ENCODE measurements around the gene LRRN2.
"Not testable (repeated sequence)": the region's sequence is repeated elsewhere in the genome, so short reads cannot be mapped to it uniquely, and the experiment has no call there.

Gene LRRN2

DNA sequence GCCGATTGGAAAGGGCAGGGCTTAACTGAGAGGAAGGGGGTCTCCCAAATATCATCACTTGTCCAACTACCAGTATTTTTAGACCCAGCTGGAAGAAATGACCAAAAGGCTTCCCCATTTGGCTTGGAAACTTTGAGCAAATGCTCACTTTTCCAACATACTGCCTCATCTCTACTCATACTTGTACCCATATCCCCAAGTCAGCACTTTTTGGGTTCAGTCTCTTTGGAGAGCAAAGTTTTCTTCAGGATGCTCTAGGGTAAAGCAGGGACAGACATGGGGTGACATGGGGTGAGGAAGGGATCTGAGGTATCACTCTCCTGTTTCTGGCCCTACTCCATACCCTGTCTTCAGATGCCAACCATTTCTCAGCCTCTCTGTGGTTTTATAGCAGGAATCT lies 27.2 kb downstream of the LRRN2 start:
- no peak for DNase-seq

DNA sequence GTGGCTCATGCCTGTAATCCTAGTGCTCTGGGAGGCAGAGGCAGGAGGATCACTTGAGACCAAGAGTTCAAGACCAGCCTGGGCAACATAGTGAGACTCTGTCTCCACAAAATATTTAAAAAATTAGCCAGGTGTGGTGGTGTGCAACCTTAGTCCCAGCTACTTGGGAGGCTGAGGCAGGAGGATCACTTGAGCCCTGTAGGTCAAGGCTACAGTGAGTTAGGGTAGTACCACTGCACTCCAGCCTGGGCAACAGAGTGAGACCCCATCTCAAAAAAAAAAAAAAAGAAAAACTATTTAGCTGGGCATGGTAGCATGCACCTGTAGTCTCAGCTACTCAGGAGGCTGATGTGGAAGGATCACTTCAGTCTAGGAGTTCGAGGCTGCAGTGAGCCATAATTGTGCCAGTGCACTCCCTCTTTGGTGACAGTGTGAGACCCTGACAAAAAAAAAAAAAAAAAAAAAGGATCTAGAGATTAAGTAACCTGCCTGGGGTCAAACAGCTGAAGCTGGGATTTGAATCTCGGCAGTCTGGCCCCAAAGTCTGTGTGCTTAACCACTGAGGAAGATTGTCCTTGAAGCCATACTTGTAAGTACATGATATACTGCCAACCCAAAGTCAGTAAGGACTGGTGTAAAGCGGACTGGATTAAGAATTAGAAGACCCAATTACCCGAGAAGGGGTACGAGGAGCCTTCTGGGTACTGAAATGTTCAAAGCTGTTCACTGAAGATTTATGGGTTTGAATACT lies 31.8 kb downstream of the LRRN2 start:
- no peak for DNase-seq

- no peak for DNase-seq
Observed at GRCh38 chr1:204652497-204652896, 33.0 kb downstream of the LRRN2 start.

DNA sequence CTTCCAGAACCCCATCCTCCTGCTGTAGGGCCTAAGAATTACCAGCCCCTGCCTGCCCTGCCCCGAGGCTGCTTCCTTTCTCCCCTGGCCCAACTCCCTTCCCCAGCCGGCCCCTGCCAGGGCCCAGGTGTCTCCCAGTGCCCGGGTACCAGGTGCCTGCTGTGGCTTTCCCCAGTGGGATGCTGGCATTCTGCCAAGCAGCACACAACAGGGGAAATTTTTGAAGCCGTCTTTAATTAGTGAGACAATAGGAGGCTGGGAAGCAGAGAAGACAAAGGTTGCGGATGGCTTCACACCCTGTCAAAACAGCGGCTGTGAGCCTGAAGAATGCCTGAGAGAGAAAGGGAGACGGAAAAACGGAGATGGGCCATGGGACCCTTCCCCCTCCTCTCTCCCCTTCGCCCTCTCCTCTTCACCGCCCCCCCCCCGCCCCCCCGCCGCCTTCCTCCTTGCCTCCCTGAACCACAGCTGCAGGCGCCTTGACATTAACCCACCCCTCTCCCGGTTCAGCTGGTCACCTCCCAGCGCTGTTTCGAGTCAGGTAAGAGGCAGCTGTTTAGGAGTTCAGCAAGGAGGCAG lies 33.6 kb downstream of the LRRN2 start:
- DNase-seq, result no peak

- DNase-seq, result no peak
Observed at GRCh38 chr1:204650911-204651570, 34.5 kb downstream of the LRRN2 start.

DNA sequence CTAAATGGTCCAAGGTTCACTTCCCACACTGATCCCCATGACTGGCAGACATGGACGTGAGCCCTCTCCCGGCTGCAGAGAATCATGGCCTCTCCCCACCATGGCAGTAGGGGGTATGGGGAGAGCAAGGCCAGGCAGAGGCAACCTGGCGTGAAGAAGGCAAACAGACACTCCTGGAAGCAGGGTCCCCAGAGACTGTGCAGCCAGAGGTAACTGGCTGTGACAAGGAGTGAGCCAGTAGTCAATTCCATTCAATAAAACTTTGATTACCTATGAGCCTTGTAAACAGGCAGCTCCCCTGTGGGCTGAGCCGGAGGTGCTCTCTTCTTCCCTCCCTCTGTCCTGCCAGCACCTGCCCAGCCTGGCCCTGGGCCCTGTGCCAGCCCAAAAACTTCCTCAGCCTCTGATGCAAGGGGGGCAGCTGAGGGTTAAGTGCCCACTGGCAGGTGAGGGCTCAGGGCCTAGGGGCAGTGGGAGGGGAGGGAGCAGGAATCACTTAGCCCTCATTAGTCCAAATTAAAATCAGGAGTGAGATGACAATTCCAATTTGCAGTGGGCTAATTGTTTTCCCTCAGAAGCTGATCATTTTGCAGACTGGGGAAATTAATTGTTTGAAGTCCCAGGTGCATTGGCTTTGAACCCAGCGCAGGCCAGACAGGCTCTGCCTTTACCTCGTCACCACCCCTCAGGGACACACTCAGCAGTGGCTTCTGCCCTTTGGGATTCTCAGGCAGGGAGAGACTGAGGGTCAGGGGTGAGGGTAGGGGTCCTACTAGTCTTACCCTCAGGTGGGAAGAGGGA lies 35.6 kb downstream of the LRRN2 start:
- DNase-seq, result no peak

- DNase-seq, result no peak
Observed at GRCh38 chr1:204648576-204648975, 37.0 kb downstream of the LRRN2 start.

DNA sequence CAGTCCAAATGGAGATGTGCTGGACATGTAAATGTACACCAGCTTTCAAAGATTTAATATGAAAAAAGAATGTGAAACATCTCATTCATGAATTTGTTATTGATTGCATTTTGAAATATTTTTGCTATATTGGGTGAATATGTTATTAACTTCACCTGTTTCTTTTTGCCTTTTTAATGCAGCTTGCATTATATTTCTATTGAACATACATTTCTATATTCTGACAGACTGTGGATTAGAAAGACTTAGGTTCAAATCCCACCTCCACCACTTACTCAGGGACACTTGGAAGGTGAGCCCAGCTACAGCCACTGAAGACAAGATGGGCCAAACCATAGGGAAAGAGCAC lies 37.8 kb downstream of the LRRN2 start:
- DNase-seq, result no peak

DNA sequence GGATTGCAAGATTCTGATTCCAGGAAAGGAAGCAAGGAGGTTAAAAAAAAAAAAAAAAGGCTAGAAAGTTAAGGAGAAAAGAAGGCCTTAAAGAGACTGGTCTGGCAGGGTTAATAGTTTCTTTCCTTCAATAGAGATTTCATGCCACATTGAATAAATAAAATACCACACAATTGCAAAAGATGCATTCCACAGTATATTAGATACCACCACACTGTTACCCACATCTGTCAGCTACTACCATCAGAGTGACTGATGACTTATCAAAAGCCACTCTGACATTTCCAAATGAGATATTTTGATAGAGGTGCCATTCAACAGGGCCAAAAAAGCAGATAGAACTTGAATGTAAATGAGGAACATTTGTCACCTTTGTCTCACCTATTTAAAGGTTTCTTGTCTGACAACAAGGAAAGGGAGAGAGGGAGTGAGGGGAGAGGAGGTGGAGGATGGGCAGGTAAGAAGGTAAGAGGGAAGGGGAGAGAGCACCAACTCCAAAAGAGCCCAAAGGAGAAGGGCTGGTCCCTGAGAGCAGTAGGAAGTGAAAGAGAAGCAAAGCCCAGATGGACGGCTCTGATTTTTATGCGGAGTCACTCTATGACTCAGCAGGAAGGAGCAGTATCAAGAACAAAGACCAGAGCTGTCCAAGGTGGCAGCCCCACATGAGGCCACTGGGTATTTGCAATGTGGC lies 38.3 kb downstream of the LRRN2 start:
- no peak for DNase-seq

DNA sequence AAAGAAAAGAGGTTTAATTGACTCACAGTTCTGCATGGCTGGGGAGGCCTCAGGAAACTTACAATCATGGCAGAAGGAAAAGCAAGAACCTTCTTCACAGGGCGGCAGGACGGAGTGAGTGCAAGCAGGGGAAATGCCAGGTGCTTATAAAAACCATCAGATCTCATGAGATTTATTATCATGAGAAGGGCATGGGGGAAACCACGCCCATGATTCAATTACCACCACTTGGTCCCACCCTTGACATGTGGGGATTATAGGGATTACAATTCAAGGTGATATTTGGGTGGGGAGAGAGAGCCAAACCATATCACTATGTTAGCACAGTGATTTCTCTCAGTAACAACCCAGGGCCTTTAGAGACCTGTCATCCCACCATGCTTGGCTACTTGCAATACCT lies 39.9 kb downstream of the LRRN2 start:
- no peak for DNase-seq

DNA sequence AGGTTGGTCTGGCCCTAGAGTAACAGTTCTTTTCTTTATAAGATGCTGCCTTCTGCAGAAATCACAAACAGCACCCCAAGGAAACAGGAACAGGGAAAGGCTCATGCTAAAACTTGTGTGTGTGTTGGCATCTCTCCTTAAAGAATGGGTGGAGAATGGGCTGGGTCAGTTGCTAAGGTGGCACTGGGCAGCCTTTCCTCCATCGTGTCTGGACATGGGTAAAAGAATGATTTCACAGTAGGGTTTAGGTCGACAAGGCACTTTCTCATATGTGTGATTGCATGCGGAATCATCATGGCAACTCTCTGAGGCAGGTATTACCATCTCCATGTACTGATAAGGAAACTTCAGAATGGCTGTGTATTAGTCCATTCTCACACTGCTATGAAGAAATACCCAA lies 40.3 kb downstream of the LRRN2 start:
- DNase-seq, result no peak

DNA sequence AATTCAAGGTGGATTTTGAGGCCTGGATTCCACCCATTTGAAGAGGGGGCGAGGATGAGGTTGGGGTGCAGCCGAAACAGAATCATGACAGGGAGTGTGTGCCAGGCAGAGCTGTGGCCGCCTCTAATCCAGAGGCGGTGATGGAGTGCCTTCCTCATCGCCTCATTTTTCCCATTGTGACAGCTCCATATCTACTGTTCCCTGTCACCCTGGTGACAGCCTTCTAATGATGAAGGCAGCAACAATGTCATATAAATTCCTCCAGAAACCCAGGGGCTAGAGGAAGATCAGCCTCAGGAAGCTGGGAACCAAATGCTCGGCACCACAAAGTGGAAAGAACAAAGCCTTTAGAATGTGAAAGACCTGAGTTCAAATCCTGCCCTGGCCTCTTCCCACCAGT lies 42.0 kb downstream of the LRRN2 start:
- no peak for DNase-seq

- no peak for DNase-seq
Observed at GRCh38 chr1:204641936-204642335, 43.6 kb downstream of the LRRN2 start.

DNA sequence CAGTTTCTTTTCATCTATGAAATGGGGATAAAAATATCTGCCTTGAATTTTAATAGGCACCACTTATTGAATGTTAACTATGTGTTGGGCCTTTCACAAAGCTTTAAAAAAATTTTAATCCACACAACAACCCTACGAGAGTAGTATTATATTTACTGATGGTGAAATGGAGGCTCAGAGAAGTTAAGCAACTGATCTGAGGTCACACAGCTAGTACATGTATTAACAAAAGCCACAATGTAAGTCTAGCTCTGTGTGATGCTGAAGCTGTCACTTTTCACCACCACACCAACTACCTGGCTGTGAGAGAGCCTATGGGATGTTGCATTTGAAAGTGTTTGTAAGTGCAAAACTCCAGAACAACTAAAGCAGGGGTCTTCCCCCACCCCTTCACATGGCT lies 44.1 kb downstream of the LRRN2 start:
- no peak for DNase-seq

DNA sequence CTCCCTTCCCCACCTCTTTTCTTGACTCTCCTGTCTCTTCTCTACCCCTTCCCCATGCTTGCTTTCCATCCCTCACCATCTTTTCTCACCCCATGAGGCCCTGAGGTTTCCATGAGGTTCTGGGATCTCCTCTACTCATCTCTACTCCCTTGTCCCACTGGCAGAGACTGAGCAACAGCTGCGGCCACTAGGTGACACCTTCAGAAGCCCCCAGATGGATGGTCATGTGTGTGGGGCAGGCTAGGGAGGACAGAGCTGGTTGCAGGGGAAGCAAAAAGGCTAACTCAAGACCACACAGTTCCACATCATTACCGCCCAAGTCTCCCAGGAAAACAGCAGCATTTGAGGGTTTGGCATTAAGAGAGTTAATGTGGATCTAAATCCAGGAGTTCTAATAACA lies 45.0 kb downstream of the LRRN2 start:
- no peak for DNase-seq

GRCh38 chr1:204634260-204634910 lies 51.2 kb downstream of the LRRN2 start:
- no peak for DNase-seq

DNA sequence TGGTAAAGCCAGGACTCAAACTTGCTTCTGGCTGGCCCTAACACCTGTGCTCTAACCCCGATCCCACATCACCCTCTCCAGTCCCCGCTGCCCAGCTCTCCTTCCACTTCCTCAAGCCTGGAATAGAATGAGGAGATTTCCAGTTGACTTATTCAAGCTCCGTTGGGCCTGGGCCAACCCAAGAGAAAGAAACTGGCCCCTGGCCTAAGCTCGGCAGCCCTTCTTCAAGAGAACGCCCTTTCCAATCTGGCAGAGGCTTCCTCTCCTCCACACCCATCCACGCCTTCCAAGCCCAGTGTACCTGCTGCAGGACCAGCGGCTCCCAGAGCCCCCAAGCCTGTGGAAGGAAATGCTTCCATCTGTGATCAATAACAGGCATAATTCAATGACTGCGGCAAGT lies 51.9 kb downstream of the LRRN2 start:
- no peak for DNase-seq

GRCh38 chr1:204630132-204630905 lies 55.2 kb downstream of the LRRN2 start:
- no peak for DNase-seq

DNA sequence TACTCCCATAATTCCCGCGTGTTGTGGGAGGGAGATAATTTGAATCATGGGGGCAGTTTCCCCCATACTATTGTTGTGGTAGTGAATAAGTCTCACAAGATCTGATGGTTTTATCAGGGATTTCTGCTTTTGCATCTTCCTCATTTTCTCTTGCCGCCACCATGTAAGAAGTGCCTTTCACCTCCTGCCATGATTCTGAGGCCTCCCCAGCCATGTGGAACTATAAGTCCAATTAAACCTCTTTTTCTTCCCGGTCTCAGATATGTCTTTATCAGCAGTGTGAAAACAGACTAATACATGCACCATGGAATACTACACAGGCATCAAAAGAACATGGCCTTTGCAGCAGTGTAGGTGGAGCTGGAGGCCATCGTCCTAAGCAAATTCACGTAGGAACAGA lies 56.1 kb downstream of the LRRN2 start:
- not testable (repeated sequence) for DNase-seq

DNA sequence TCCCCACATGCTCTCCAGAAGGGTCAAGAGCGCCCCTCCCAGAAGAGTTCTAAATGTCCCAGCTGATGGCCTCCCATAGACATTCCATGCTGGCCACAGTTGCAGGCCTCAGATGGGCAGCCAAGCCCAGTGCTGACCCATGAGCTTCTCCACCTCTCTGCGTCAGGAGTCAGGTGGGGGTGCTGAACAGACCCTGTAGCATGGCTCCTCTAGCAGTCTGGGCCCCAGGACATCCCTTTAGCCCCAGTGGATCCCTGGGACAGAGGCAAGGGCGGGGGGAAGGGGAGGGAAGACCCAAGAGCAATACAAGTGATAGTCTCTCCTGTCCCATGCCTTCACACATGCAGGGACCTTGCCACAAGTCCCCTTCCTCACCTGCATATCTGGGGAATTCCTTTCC lies 56.7 kb downstream of the LRRN2 start:
- no peak for DNase-seq

DNA sequence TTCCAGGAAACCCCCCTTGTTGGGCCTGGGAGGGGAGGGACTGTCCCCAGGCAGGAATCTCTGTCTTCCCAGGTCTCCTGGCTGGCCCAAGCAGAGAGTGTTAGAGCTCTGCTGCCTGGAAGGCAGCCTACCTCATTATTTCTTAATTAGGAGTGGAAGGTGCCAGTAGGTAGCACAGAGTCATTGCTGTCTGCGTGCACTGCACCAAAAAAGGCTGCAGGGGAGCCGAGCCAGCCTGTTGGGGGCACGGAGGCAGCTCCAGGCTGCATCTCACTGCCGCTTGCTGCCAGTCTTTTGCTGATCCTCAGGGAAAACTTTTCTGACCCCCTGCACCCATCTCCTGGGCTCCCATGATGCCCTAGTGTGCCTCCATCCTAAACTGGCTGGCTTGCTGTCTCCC lies 58.1 kb downstream of the LRRN2 start:
- DNase-seq, result no peak

DNA sequence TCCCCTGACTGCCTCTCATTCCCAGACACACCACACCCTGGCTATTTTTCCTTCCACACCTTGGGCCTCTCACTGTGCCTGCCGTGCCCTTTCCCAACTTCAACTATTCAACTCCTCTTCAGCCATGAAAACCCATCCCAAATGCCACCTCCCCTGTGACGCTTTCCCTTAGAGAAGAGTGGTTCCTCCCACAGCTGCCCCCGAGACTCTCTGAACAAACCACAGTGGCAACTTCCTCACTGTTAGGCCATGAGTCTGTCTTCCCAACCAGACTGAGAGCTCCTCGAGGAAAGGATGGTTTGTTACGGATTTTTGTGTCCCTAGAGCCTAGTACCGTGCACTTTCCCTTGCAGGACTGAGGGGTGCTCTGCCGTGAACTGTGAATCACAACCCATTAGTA lies 59.2 kb downstream of the LRRN2 start:
- no peak for DNase-seq

All from activated gamma-delta T cell (primary cell).